Measurements from ENCODE around the gene IL9.

IL9 gene

GRCh38 chr5:135878156-135878620 lies 17.5 kb downstream of the IL9 start:
- peaks cover 3% of the 10 kb centered on the region for H3K27me3 ChIP-seq (ENCODE audit: control insufficient read depth, insufficient read depth, low read length)
- no peaks in the 10 kb centered on the region for H3K4me1 ChIP-seq (ENCODE audit: control insufficient read depth, insufficient read depth, low read length)
- no peak overlapping the region for H3K4me3 ChIP-seq (ENCODE audit: low read length)
- no peak overlapping the region for H3K9ac ChIP-seq (ENCODE audit: low read length)
- H3K9me3 ChIP-seq (ENCODE audit: control insufficient read depth, low read length), result no peaks in the 10 kb centered on the region
- H3K36me3 ChIP-seq (ENCODE audit: control insufficient read depth, insufficient read depth, low read length), result no peaks in the 10 kb centered on the region

- no peaks in the 10 kb centered on the region for H3K4me1 ChIP-seq (ENCODE audit: control insufficient read depth, insufficient read depth, low read length)
- H3K4me3 ChIP-seq (ENCODE audit: low read length), result no peak overlapping the region
- peaks cover 3% of the 10 kb centered on the region for H3K27me3 ChIP-seq (ENCODE audit: control insufficient read depth, insufficient read depth, low read length)
- H3K9ac ChIP-seq (ENCODE audit: low read length), result no peak overlapping the region
- H3K36me3 ChIP-seq (ENCODE audit: control insufficient read depth, insufficient read depth, low read length), result no peaks in the 10 kb centered on the region
- no peaks in the 10 kb centered on the region for H3K9me3 ChIP-seq (ENCODE audit: control insufficient read depth, low read length)
Observed at GRCh38 chr5:135877570-135878155, 18.0 kb downstream of the IL9 start.

GRCh38 chr5:135876146-135876545 lies 19.5 kb downstream of the IL9 start:
- no peaks in the 10 kb centered on the region for H3K4me1 ChIP-seq (ENCODE audit: control insufficient read depth, insufficient read depth, low read length)
- H3K27me3 ChIP-seq (ENCODE audit: control insufficient read depth, insufficient read depth, low read length), result no peaks in the 10 kb centered on the region
- H3K36me3 ChIP-seq (ENCODE audit: control insufficient read depth, insufficient read depth, low read length), result no peaks in the 10 kb centered on the region
- no peak overlapping the region for H3K9ac ChIP-seq (ENCODE audit: low read length)
- no peaks in the 10 kb centered on the region for H3K9me3 ChIP-seq (ENCODE audit: control insufficient read depth, low read length)
- H3K4me3 ChIP-seq (ENCODE audit: low read length), result no peak overlapping the region

GRCh38 chr5:135875567-135875966 lies 20.1 kb downstream of the IL9 start:
- Histone ChIP-seq H3K9me3 (ENCODE audit: control insufficient read depth, low read length) (no peaks in the 10 kb centered on the region), H3K27me3 (ENCODE audit: control insufficient read depth, insufficient read depth, low read length) (no peaks in the 10 kb centered on the region), H3K4me3 (ENCODE audit: low read length) (no peak overlapping the region), H3K9ac (ENCODE audit: low read length) (no peak overlapping the region), H3K36me3 (ENCODE audit: control insufficient read depth, insufficient read depth, low read length) (no peaks in the 10 kb centered on the region), H3K4me1 (ENCODE audit: control insufficient read depth, insufficient read depth, low read length) (no peaks in the 10 kb centered on the region)

- H3K4me3 ChIP-seq (ENCODE audit: low read length), result no peak overlapping the region
- H3K36me3 ChIP-seq (ENCODE audit: control insufficient read depth, insufficient read depth, low read length), result no peaks in the 10 kb centered on the region
- H3K4me1 ChIP-seq (ENCODE audit: control insufficient read depth, insufficient read depth, low read length), result no peaks in the 10 kb centered on the region
- H3K9ac ChIP-seq (ENCODE audit: low read length), result no peak overlapping the region
- no peaks in the 10 kb centered on the region for H3K9me3 ChIP-seq (ENCODE audit: control insufficient read depth, low read length)
- H3K27me3 ChIP-seq (ENCODE audit: control insufficient read depth, insufficient read depth, low read length), result no peaks in the 10 kb centered on the region
Observed at GRCh38 chr5:135874461-135874860, 21.2 kb downstream of the IL9 start.

- no peaks in the 10 kb centered on the region for H3K4me1 ChIP-seq (ENCODE audit: control insufficient read depth, insufficient read depth, low read length)
- H3K36me3 ChIP-seq (ENCODE audit: control insufficient read depth, insufficient read depth, low read length), result no peaks in the 10 kb centered on the region
- H3K27me3 ChIP-seq (ENCODE audit: control insufficient read depth, insufficient read depth, low read length), result no peaks in the 10 kb centered on the region
- H3K9me3 ChIP-seq (ENCODE audit: control insufficient read depth, low read length), result no peaks in the 10 kb centered on the region
- no peak overlapping the region for H3K9ac ChIP-seq (ENCODE audit: low read length)
- no peak overlapping the region for H3K4me3 ChIP-seq (ENCODE audit: low read length)
Observed at GRCh38 chr5:135873831-135874230, 21.8 kb downstream of the IL9 start.

GRCh38 chr5:135871268-135871915 lies 24.2 kb downstream of the IL9 start:
- Histone ChIP-seq H3K4me3 (ENCODE audit: low read length) (no peak overlapping the region), H3K27me3 (ENCODE audit: control insufficient read depth, insufficient read depth, low read length) (no peaks in the 10 kb centered on the region), H3K9ac (ENCODE audit: low read length) (no peak overlapping the region)

GRCh38 chr5:135869935-135870334 lies 25.7 kb downstream of the IL9 start:
- no peak overlapping the region for H3K4me3 ChIP-seq (ENCODE audit: low read length)
- H3K9me3 ChIP-seq (ENCODE audit: control insufficient read depth, low read length), result no peaks in the 10 kb centered on the region
- H3K4me1 ChIP-seq (ENCODE audit: control insufficient read depth, insufficient read depth, low read length), result no peaks in the 10 kb centered on the region
- H3K36me3 ChIP-seq (ENCODE audit: control insufficient read depth, insufficient read depth, low read length), result no peaks in the 10 kb centered on the region
- no peak overlapping the region for H3K9ac ChIP-seq (ENCODE audit: low read length)
- H3K27me3 ChIP-seq (ENCODE audit: control insufficient read depth, insufficient read depth, low read length), result no peaks in the 10 kb centered on the region

More at GRCh38 chr5:135871268-135871915, 24.2 kb downstream of the IL9 start:
- Histone ChIP-seq H3K4me1 (ENCODE audit: control insufficient read depth, insufficient read depth, low read length) (no peaks in the 10 kb centered on the region), H3K9me3 (ENCODE audit: control insufficient read depth, low read length) (no peaks in the 10 kb centered on the region), H3K36me3 (ENCODE audit: control insufficient read depth, insufficient read depth, low read length) (no peaks in the 10 kb centered on the region)

- Histone ChIP-seq H3K27me3 (ENCODE audit: control insufficient read depth, insufficient read depth, low read length) (no peaks in the 10 kb centered on the region), H3K9me3 (ENCODE audit: control insufficient read depth, low read length) (no peaks in the 10 kb centered on the region), H3K4me1 (ENCODE audit: control insufficient read depth, insufficient read depth, low read length) (no peaks in the 10 kb centered on the region), H3K36me3 (ENCODE audit: control insufficient read depth, insufficient read depth, low read length) (no peaks in the 10 kb centered on the region), H3K9ac (ENCODE audit: low read length) (no peak overlapping the region), H3K4me3 (ENCODE audit: low read length) (no peak overlapping the region)
Observed at GRCh38 chr5:135869276-135869675, 26.4 kb downstream of the IL9 start.

GRCh38 chr5:135868681-135869080 lies 27.0 kb downstream of the IL9 start:
- H3K27me3 ChIP-seq (ENCODE audit: control insufficient read depth, insufficient read depth, low read length), result no peaks in the 10 kb centered on the region
- no peak overlapping the region for H3K9ac ChIP-seq (ENCODE audit: low read length)
- H3K4me1 ChIP-seq (ENCODE audit: control insufficient read depth, insufficient read depth, low read length), result no peaks in the 10 kb centered on the region
- no peak overlapping the region for H3K4me3 ChIP-seq (ENCODE audit: low read length)
- no peaks in the 10 kb centered on the region for H3K36me3 ChIP-seq (ENCODE audit: control insufficient read depth, insufficient read depth, low read length)
- H3K9me3 ChIP-seq (ENCODE audit: control insufficient read depth, low read length), result no peaks in the 10 kb centered on the region

GRCh38 chr5:135867599-135867998 lies 28.0 kb downstream of the IL9 start:
- Histone ChIP-seq H3K9ac (ENCODE audit: low read length) (no peak overlapping the region), H3K36me3 (ENCODE audit: control insufficient read depth, insufficient read depth, low read length) (no peaks in the 10 kb centered on the region), H3K4me1 (ENCODE audit: control insufficient read depth, insufficient read depth, low read length) (no peaks in the 10 kb centered on the region), H3K4me3 (ENCODE audit: low read length) (no peak overlapping the region), H3K9me3 (ENCODE audit: control insufficient read depth, low read length) (no peaks in the 10 kb centered on the region), H3K27me3 (ENCODE audit: control insufficient read depth, insufficient read depth, low read length) (no peaks in the 10 kb centered on the region)

GRCh38 chr5:135866016-135866415 lies 29.6 kb downstream of the IL9 start:
- Histone ChIP-seq H3K9ac (ENCODE audit: low read length) (no peak overlapping the region), H3K36me3 (ENCODE audit: control insufficient read depth, insufficient read depth, low read length) (no peaks in the 10 kb centered on the region), H3K27me3 (ENCODE audit: control insufficient read depth, insufficient read depth, low read length) (no peaks in the 10 kb centered on the region), H3K9me3 (ENCODE audit: control insufficient read depth, low read length) (no peaks in the 10 kb centered on the region), H3K4me3 (ENCODE audit: low read length) (no peak overlapping the region), H3K4me1 (ENCODE audit: control insufficient read depth, insufficient read depth, low read length) (no peaks in the 10 kb centered on the region)

Measured in mucosa of stomach (tissue), 1 donor.